Hippocampal formation (tissue), 2 donors: ENCODE measurements around the gene SLC7A5.
A peak's percentile ranks its signal among the peaks of the same experiment; 100 is the strongest.
"Not testable (repeated sequence)": the region's sequence is repeated elsewhere in the genome, so short reads cannot be mapped to it uniquely, and the experiment has no call there.

Source experiments
- DNase-seq, 2 donors: peaks; one replicate each; lab custom pipeline; 2025; lab: John Stamatoyannopoulos, UW

Gene SLC7A5

GRCh38 chr16:87822108-87822970 lies 47.0 kb downstream of the SLC7A5 start:
- no peak for DNase-seq

GRCh38 chr16:87821376-87822107 lies 47.8 kb downstream of the SLC7A5 start:
- DNase-seq: no peak

GRCh38 chr16:87819983-87820382 lies 49.3 kb downstream of the SLC7A5 start:
- DNase-seq: no peak

- DNase-seq: no peak
These were observed 50.0 kb downstream of the SLC7A5 start for GRCh38 chr16:87819282-87819681.

- peak in 1 of 2 donors; percentile 9 for DNase-seq
These were observed 50.7 kb downstream of the SLC7A5 start for GRCh38 chr16:87818533-87819161.

- no peak for DNase-seq
These were observed 51.4 kb downstream of the SLC7A5 start for GRCh38 chr16:87817910-87818309.

- DNase-seq: not testable (repeated sequence)
These were observed 51.9 kb downstream of the SLC7A5 start for GRCh38 chr16:87817370-87817769.

- no peak for DNase-seq
These were observed 52.7 kb downstream of the SLC7A5 start for GRCh38 chr16:87816507-87817100.

- no peak for DNase-seq
These were observed 53.7 kb downstream of the SLC7A5 start for GRCh38 chr16:87815567-87815966.

GRCh38 chr16:87812200-87812656 lies 57.1 kb downstream of the SLC7A5 start:
- no peak for DNase-seq

GRCh38 chr16:87811454-87811853 lies 57.9 kb downstream of the SLC7A5 start:
- DNase-seq: not testable (repeated sequence)

- no peak for DNase-seq
These were observed 60.0 kb downstream of the SLC7A5 start for GRCh38 chr16:87809150-87809902.

GRCh38 chr16:87808108-87808507 lies 61.2 kb downstream of the SLC7A5 start:
- no peak for DNase-seq

- peak in 1 of 2 donors; percentile 15 for DNase-seq
These were observed 62.4 kb downstream of the SLC7A5 start for GRCh38 chr16:87806641-87807546.

- no peak for DNase-seq
These were observed 63.1 kb downstream of the SLC7A5 start for GRCh38 chr16:87806261-87806640.

GRCh38 chr16:87803385-87803784 lies 65.9 kb downstream of the SLC7A5 start:
- DNase-seq: no peak

GRCh38 chr16:87802670-87803069 lies 66.6 kb downstream of the SLC7A5 start:
- DNase-seq: no peak

- DNase-seq: no peak
These were observed 67.5 kb downstream of the SLC7A5 start for GRCh38 chr16:87801679-87802259.

- DNase-seq: no peak
These were observed 68.8 kb downstream of the SLC7A5 start for GRCh38 chr16:87800497-87800896.

- no peak for DNase-seq
These were observed 74.0 kb downstream of the SLC7A5 start for GRCh38 chr16:87795336-87795735.
